ENCODE measurements around the gene AGO3. TPM values are rescaled to one million over a fixed set of nuclear protein-coding genes. Genes with fewer than 3 reads are reported as not detected.
A peak's percentile ranks its signal among the peaks of the same experiment; 100 is the strongest.

The AGO3 gene
- total RNA-seq, 1 donor from 2014 or later, result 12.1 TPM

- peak; percentile 13 for ATAC-seq
These were observed 165.9 kb downstream of the AGO3 start for GRCh38 chr1:36096500-36097432.

GRCh38 chr1:36097693-36098585, 167.0 kb downstream of the AGO3 start:
- ATAC-seq, result no peak

- ATAC-seq, result peak; percentile 7
These were observed 167.9 kb downstream of the AGO3 start for GRCh38 chr1:36098650-36099365.

- peak; percentile 84 for ATAC-seq
These were observed 168.9 kb downstream of the AGO3 start for GRCh38 chr1:36099681-36100341.

- no peak for ATAC-seq
These were observed 169.5 kb downstream of the AGO3 start for GRCh38 chr1:36100376-36100775.

- no peak for ATAC-seq
These were observed 170.6 kb downstream of the AGO3 start for GRCh38 chr1:36101546-36101945.

GRCh38 chr1:36106269-36106668, 175.4 kb downstream of the AGO3 start:
- ATAC-seq, result no peak

GRCh38 chr1:36107394-36107793, 176.5 kb downstream of the AGO3 start:
- peak; percentile 16 for ATAC-seq

- no peak for ATAC-seq
These were observed 177.4 kb downstream of the AGO3 start for GRCh38 chr1:36108314-36108713.

GRCh38 chr1:36109041-36109679, 178.3 kb downstream of the AGO3 start:
- peak; percentile 37 for ATAC-seq

GRCh38 chr1:36111151-36111550, 180.2 kb downstream of the AGO3 start:
- no peak for ATAC-seq

GRCh38 chr1:36112823-36113222, 181.9 kb downstream of the AGO3 start:
- no peak for ATAC-seq

GRCh38 chr1:36114371-36114770, 183.5 kb downstream of the AGO3 start:
- ATAC-seq, result no peak

- ATAC-seq, result no peak
These were observed 184.3 kb downstream of the AGO3 start for GRCh38 chr1:36115200-36115669.

GRCh38 chr1:36115931-36116330, 185.0 kb downstream of the AGO3 start:
- ATAC-seq, result no peak

GRCh38 chr1:36116901-36117300, 186.0 kb downstream of the AGO3 start:
- ATAC-seq, result no peak

GRCh38 chr1:36118447-36119204, 187.7 kb downstream of the AGO3 start:
- ATAC-seq, result no peak

- no peak for ATAC-seq
These were observed 188.6 kb downstream of the AGO3 start for GRCh38 chr1:36119456-36119855.

Measured in esophagus mucosa (tissue), 1 donor.